Panc1 (cell line): ENCODE results near the gene ADIPOR2. TPM values are rescaled to one million over a fixed set of nuclear protein-coding genes. Genes with fewer than 3 reads are reported as not detected.

Experiments
- ATAC-seq: fragments of 200-7000 bp; cut with Tn5 transposase; 2 replicates; pipeline ENCODE4 v1.9.1; 2020; ENCODE audit warnings: mild to moderate bottlenecking, moderate library complexity
- BruUV-seq: library from RNA; stranded (reverse); fragments of 400-500 nt; replicated peaks from 2 replicates; lab custom pipeline; 2021; lab: Mats Ljungman, UMichigan
- CTCF ChIA-PET: fragments of 300-600 bp; sonication (Branson Sonifier 250); formaldehyde crosslinking; loops from one replicate; lab custom pipeline; 2022; ENCODE audit warnings: antibody characterized with exemption; lab: Charles Lee
- POLR2A ChIA-PET: fragments of 300-600 bp; sonication (Branson Sonifier 250); formaldehyde crosslinking; loops from one replicate; lab custom pipeline; 2022; ENCODE audit warnings: antibody characterized with exemption; lab: Charles Lee
- DNase-seq: peaks from one replicate; pipeline ENCODE4 v3.0.0-alpha.2; 2010; ENCODE audit warnings: low read depth, low spot score
- H3K27ac ChIP-seq: 2 replicates; pipeline ENCODE4 v1.5.1; 2011; ENCODE audit warnings: mild to moderate bottlenecking, low read length, inconsistent platforms
- H3K27me3 ChIP-seq: fragments of 200-500 bp; sonication (Bioruptor generic); 2 replicates; pipeline ENCODE4 v1.6.0; 2014; ENCODE audit warnings: low read length, inconsistent platforms; ENCODE audit not compliant: control insufficient read depth, insufficient read depth
- H3K36me3 ChIP-seq: fragments of 200-500 bp; sonication (Bioruptor generic); 2 replicates; pipeline ENCODE4 v1.5.1; 2014; ENCODE audit warnings: inconsistent platforms, mild to moderate bottlenecking, low read length, moderate library complexity; ENCODE audit not compliant: control insufficient read depth, insufficient read depth
- H3K4me1 ChIP-seq: 2 replicates; pipeline ENCODE4 v1.5.1; 2011; ENCODE audit warnings: inconsistent platforms, mild to moderate bottlenecking, low read length, moderate library complexity; ENCODE audit not compliant: control insufficient read depth, insufficient read depth
- H3K4me3 ChIP-seq, 2 experiments: 2 replicates each; pipeline ENCODE4 v1.5.1; 2011 to 2012; ENCODE audit warnings: low read depth in 2 of 2, low read length in 2 of 2, mild to moderate bottlenecking in 2 of 2, inconsistent platforms in 1 of 2, moderate library complexity in 1 of 2
- H3K9me3 ChIP-seq: fragments of 200-500 bp; sonication (Bioruptor generic); 2 replicates; pipeline ENCODE4 v1.5.1; 2014; ENCODE audit warnings: low read depth, mild to moderate bottlenecking, inconsistent platforms, low read length, moderate library complexity; ENCODE audit not compliant: control insufficient read depth, insufficient read depth
- CTCF ChIP-seq: fragments of 450-650 bp; IDR thresholded peaks from 2 replicates; pipeline ENCODE4 v1.5.1; 2017; ENCODE audit warnings: mild to moderate bottlenecking
- POLR2AphosphoS5 ChIP-seq: IDR thresholded peaks from 2 replicates; pipeline ENCODE4 v1.6.1; 2012; ENCODE audit warnings: mild to moderate bottlenecking, low read depth, low read length, moderate library complexity
- REST ChIP-seq, 2 experiments: IDR thresholded peaks; 2 replicates each; pipeline ENCODE4 v1.6.1; 2011 to 2012; ENCODE audit warnings: low read depth in 2 of 2, control low read depth in 1 of 2, low read length in 1 of 2, mild to moderate bottlenecking in 1 of 2, moderate library complexity in 1 of 2; ENCODE audit not compliant: insufficient read depth in 1 of 2
- SIN3A ChIP-seq: IDR thresholded peaks from 2 replicates; pipeline ENCODE4 v1.6.1; 2012; ENCODE audit warnings: low read depth, mild to moderate bottlenecking, low read length, moderate library complexity, borderline replicate concordance; ENCODE audit not compliant: insufficient read depth
- TCF7L2 ChIP-seq: IDR thresholded peaks from 2 replicates; pipeline ENCODE4 v1.6.1; 2011; ENCODE audit warnings: mild to moderate bottlenecking, low read depth, low read length, inconsistent platforms
- in situ Hi-C: cut with HindIII; loops from 2 replicates; pipeline ENCODE4 v1.10.0; 2016; ENCODE audit warnings: low sequenced_read_pairs, low pct_unique_long_range_greater_than_20kb
- intact Hi-C: fragments of 100-400 bp; cut with micrococcal nuclease; formaldehyde crosslinking; loops from one replicate; pipeline ENCODE4 v1.10.0; 2022; ENCODE audit not compliant: unreplicated experiment
- total RNA-seq: library from RNA; stranded (reverse); gene quantifications from one replicate; pipeline ENCODE4 v1.2.1, GENCODE V29; 2021; ENCODE audit not compliant: unreplicated experiment

Gene ADIPOR2
- total RNA-seq, 1 experiment from 2014 or later, result 76.0 TPM

GRCh38 chr12:1790444-1790843 is 99.6 kb downstream of the ADIPOR2 start:
- peak; percentile 32; the same call in 1 of the 2 replicates for ATAC-seq
- Histone ChIP-seq H3K4me3 (no peak overlapping the region), H3K36me3 (peaks cover 2% of the 10 kb centered on the region; the same call in 1 of the 2 replicates), H3K27me3 (no peaks in the 10 kb centered on the region), H3K27ac (no peak overlapping the region), H3K4me1 (no peaks in the 10 kb centered on the region), H3K9me3 (no peaks in the 10 kb centered on the region)
- DNase-seq, result no peak
- CTCF ChIA-PET, result interaction anchor here (1.0 to 1.9 kb wide), 4 partner anchors 11 to 155 kb away, joined by 3 to 30 read pairs (median 6); no protein-coding TSS in a partner anchor
- TF ChIP-seq REST (IDR thresholded peaks at IDR 0.05; ENCODE audit: insufficient read depth in 1 of 2, low read depth in 2 of 2, low read length in 1 of 2) (no peak), TCF7L2 (no peak), SIN3A (no peak)
- in situ Hi-C loops, result no loop called here
- intact Hi-C loops, result no loop called here
- POLR2A ChIA-PET, result no interaction called here
- BruUV-seq, result no TSS peak

- BruUV-seq, result no TSS peak
- no peaks in the 10 kb centered on the region; the same call in 1 of the 2 replicates for H3K36me3 ChIP-seq
- in situ Hi-C loops (no loop called here), intact Hi-C loops (loop anchor here (1.0 kb wide), 1 partner anchor 138 kb away; no protein-coding TSS in a partner anchor)
- H3K27me3 ChIP-seq, result no peaks in the 10 kb centered on the region
- ChIA-PET CTCF (interaction anchor here (0.6 to 1.9 kb wide), 7 partner anchors 10 to 677 kb away, joined by 3 to 30 read pairs (median 4); no protein-coding TSS in a partner anchor), POLR2A (interaction anchor here (0.6 kb wide), 1 partner anchor 198 kb away, joined by 3 read pairs; no protein-coding TSS in a partner anchor)
- TF ChIP-seq CTCF (peak; percentile 79), SIN3A (no peak)
- H3K9me3 ChIP-seq, result no peaks in the 10 kb centered on the region
- no peaks in the 10 kb centered on the region for H3K4me1 ChIP-seq
- H3K27ac ChIP-seq, result no peak overlapping the region
- ATAC-seq (no peak; the same call in 1 of the 2 replicates), DNase-seq (no peak)
- no peak overlapping the region for H3K4me3 ChIP-seq
Observed at GRCh38 chr12:1791104-1791841, 100.4 kb downstream of the ADIPOR2 start.

- intact Hi-C loops (no loop called here), in situ Hi-C loops (no loop called here)
- H3K4me3 ChIP-seq, result no peak overlapping the region
- DNase-seq (no peak), ATAC-seq (no peak)
- no peaks in the 10 kb centered on the region for H3K27me3 ChIP-seq
- BruUV-seq, result no TSS peak
- ChIA-PET POLR2A (no interaction called here), CTCF (interaction anchor here (0.6 kb wide), 2 partner anchors 25 to 138 kb away, joined by 4 to 12 read pairs; no protein-coding TSS in a partner anchor)
- no peaks in the 10 kb centered on the region for H3K9me3 ChIP-seq
- no peaks in the 10 kb centered on the region for H3K4me1 ChIP-seq
- no peak overlapping the region for H3K27ac ChIP-seq
- H3K36me3 ChIP-seq, result no peaks in the 10 kb centered on the region; the same call in 1 of the 2 replicates
- no peak for TF ChIP-seq POLR2AphosphoS5
Observed at GRCh38 chr12:1792406-1792805, 101.5 kb downstream of the ADIPOR2 start.
